Measurements from ENCODE around the gene PGGT1B. TPM values are rescaled to one million over a fixed set of nuclear protein-coding genes. Genes with fewer than 3 reads are reported as not detected.

Gene PGGT1B
- total RNA-seq, 2 donors from 2014 or later, result 39.3 to 44.9 TPM

DNA sequence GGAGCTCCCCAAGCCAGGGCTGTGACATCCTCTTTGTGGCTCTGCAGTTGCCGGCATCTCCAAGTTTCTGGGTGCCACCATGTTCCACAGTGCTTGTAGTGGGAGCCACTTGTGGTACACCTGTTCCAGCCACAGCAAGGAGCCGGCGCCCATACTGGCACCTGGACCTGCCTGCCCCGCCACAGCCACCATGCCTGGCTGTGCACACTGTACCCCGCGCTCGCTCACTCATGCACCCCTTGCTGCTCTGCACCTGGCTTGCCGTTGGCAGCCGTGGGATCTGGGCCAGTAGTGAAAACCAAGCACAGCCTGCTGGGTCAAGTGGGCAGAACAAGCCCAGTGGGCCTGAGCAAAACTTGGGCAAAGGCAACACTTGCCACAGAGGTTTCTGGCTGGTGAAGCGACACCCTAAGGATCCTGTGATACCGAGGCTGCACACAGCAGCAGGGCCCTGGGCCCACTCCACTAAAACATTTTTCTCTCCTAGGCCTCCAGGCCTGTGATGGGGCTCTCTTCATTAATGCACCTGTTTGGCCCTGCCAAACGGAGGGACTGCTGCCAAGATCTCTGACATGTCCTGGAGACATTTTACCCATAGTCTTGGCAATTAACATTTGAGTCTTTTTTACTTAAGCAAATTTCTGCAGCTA lies 95.8 kb downstream of the PGGT1B start:
- Mint-ChIP-seq H3K27me3 (peaks cover 75% of the 10 kb centered on the region), H3K4me1 (no peaks in the 10 kb centered on the region), H3K27ac (no peak overlapping the region), H3K4me3 (no peak overlapping the region), H3K36me3 (ENCODE audit: low read depth) (peaks cover 7% of the 10 kb centered on the region)
- DNase-seq (no peak), ATAC-seq (no peak)
- no peaks in the 10 kb centered on the region for H3K9me3 ChIP-seq (ENCODE audit: control insufficient read depth, low read length, poor library complexity, severe bottlenecking)

- peaks cover 73% of the 10 kb centered on the region for H3K27me3 Mint-ChIP-seq
- peaks cover 7% of the 10 kb centered on the region for H3K36me3 Mint-ChIP-seq (ENCODE audit: low read depth)
- no peaks in the 10 kb centered on the region for H3K9me3 ChIP-seq (ENCODE audit: control insufficient read depth, low read length, poor library complexity, severe bottlenecking)
- no peak overlapping the region for H3K4me3 Mint-ChIP-seq
- H3K27ac Mint-ChIP-seq, result no peak overlapping the region
- DNase-seq (no peak), ATAC-seq (no peak)
- H3K4me1 Mint-ChIP-seq, result no peaks in the 10 kb centered on the region
Measured at GRCh38 chr5:115165790-115166189, 96.9 kb downstream of the PGGT1B start.

GRCh38 chr5:115160975-115161475 lies 101.7 kb downstream of the PGGT1B start:
- no peaks in the 10 kb centered on the region for H3K9me3 ChIP-seq (ENCODE audit: control insufficient read depth, low read length, poor library complexity, severe bottlenecking)
- H3K36me3 Mint-ChIP-seq (ENCODE audit: low read depth), result peaks cover 4% of the 10 kb centered on the region
- ATAC-seq (no peak), DNase-seq (no peak)
- no peak overlapping the region for H3K4me3 Mint-ChIP-seq
- H3K27me3 Mint-ChIP-seq, result peaks cover 58% of the 10 kb centered on the region
- no peak overlapping the region for H3K27ac Mint-ChIP-seq
- H3K4me1 Mint-ChIP-seq, result no peaks in the 10 kb centered on the region

Other genes starting within 250 kb of the PGGT1B start
- under 1 TPM in 1 of 2 donors, not detected in 1; 0.40 TPM for gene TRIM36, start 93.0 kb downstream of the PGGT1B start, total RNA-seq
- 1 to 10 TPM; 2.8 to 3.5 TPM for gene CCDC112, start 33.8 kb upstream of the PGGT1B start, total RNA-seq